Mesothelial cell of epicardium (in vitro differentiated cells): ENCODE results near the gene MGRN1. TPM values are rescaled to one million over a fixed set of nuclear protein-coding genes. Genes with fewer than 3 reads are reported as not detected.

ENCODE experiments used
- DNase-seq, 2 experiments: peaks; one replicate each; pipeline ENCODE4 v3.0.0; 2021; ENCODE audit warnings: low spot score in 2 of 2; ENCODE audit not compliant: unreplicated experiment in 2 of 2
- H3K27ac Mint-ChIP-seq: 2 replicates; pipeline ENCODE4 v1.8.0; 2021; ENCODE audit warnings: mixed read lengths
- H3K27me3 Mint-ChIP-seq: 2 replicates; pipeline ENCODE4 v1.8.0; 2021; ENCODE audit warnings: low read depth, mixed read lengths
- H3K36me3 Mint-ChIP-seq: 2 replicates; pipeline ENCODE4 v1.8.0; 2021; ENCODE audit warnings: mixed read lengths
- H3K4me1 Mint-ChIP-seq: 2 replicates; pipeline ENCODE4 v1.8.0; 2021; ENCODE audit warnings: mixed read lengths
- H3K4me3 Mint-ChIP-seq: 2 replicates; pipeline ENCODE4 v1.8.0; 2021; ENCODE audit warnings: mild to moderate bottlenecking, moderate library complexity, mixed read lengths
- H3K9me3 Mint-ChIP-seq: 2 replicates; pipeline ENCODE4 v1.8.0; 2021; ENCODE audit warnings: mixed read lengths
- CTCF ChIP-seq: fragments of 200-600 bp; sonication (generic); IDR thresholded peaks from one replicate; pipeline ENCODE4 v1.5.0; 2021; ENCODE audit warnings: antibody characterized with exemption; ENCODE audit not compliant: unreplicated experiment
- total RNA-seq: library from RNA; stranded (reverse); gene quantifications from 3 replicates; pipeline ENCODE4 v1.2.1, GENCODE V29; 2021

Gene MGRN1
- total RNA-seq, 1 donor from 2014 or later, result 110 TPM

- no peak for TF ChIP-seq CTCF
- Mint-ChIP-seq H3K27me3 (no peaks in the 10 kb centered on the region), H3K27ac (no peak overlapping the region), H3K4me3 (no peak overlapping the region), H3K36me3 (peaks cover 9% of the 10 kb centered on the region), H3K9me3 (no peaks in the 10 kb centered on the region), H3K4me1 (peaks cover 3% of the 10 kb centered on the region)
- no peak for DNase-seq
Observed at GRCh38 chr16:4698321-4699045, 73.9 kb downstream of the MGRN1 start.

GRCh38 chr16:4699046-4699556, 74.5 kb downstream of the MGRN1 start:
- Mint-ChIP-seq H3K9me3 (no peaks in the 10 kb centered on the region), H3K4me1 (peaks cover 3% of the 10 kb centered on the region), H3K4me3 (no peak overlapping the region), H3K36me3 (peaks cover 9% of the 10 kb centered on the region), H3K27me3 (no peaks in the 10 kb centered on the region), H3K27ac (no peak overlapping the region)
- no peak for DNase-seq
- no peak for TF ChIP-seq CTCF

- peaks cover 16% of the 10 kb centered on the region for H3K36me3 Mint-ChIP-seq
- no peaks in the 10 kb centered on the region for H3K27me3 Mint-ChIP-seq
- H3K4me3 Mint-ChIP-seq, result no peak overlapping the region
- TF ChIP-seq CTCF, result no peak
- DNase-seq, result no peak
- no peak overlapping the region for H3K27ac Mint-ChIP-seq
- H3K9me3 Mint-ChIP-seq, result no peaks in the 10 kb centered on the region
- H3K4me1 Mint-ChIP-seq, result no peaks in the 10 kb centered on the region
Observed at GRCh38 chr16:4700380-4700996, 75.9 kb downstream of the MGRN1 start.

- Mint-ChIP-seq H3K9me3 (no peaks in the 10 kb centered on the region), H3K27me3 (no peaks in the 10 kb centered on the region), H3K27ac (no peak overlapping the region), H3K4me3 (no peak overlapping the region), H3K36me3 (peaks cover 16% of the 10 kb centered on the region), H3K4me1 (no peaks in the 10 kb centered on the region)
- no peak for DNase-seq
- no peak for TF ChIP-seq CTCF
Observed at GRCh38 chr16:4700997-4701743, 76.5 kb downstream of the MGRN1 start.

GRCh38 chr16:4701791-4702465, 77.3 kb downstream of the MGRN1 start:
- no peaks in the 10 kb centered on the region for H3K27me3 Mint-ChIP-seq
- DNase-seq, result no peak
- H3K4me3 Mint-ChIP-seq, result no peak overlapping the region
- H3K4me1 Mint-ChIP-seq, result no peaks in the 10 kb centered on the region
- no peak overlapping the region for H3K27ac Mint-ChIP-seq
- H3K9me3 Mint-ChIP-seq, result no peaks in the 10 kb centered on the region
- no peak for TF ChIP-seq CTCF
- peaks cover 21% of the 10 kb centered on the region for H3K36me3 Mint-ChIP-seq
